Measurements from ENCODE around the gene MAD2L1. TPM values are rescaled to one million over a fixed set of nuclear protein-coding genes. Genes with fewer than 3 reads are reported as not detected.

Gene MAD2L1
- total and polyA plus RNA-seq, 2 donors (not counting 3 experiments of a cell fraction or from before 2014, with no cell fraction given): 15.6 to 41.4 TPM

DNA sequence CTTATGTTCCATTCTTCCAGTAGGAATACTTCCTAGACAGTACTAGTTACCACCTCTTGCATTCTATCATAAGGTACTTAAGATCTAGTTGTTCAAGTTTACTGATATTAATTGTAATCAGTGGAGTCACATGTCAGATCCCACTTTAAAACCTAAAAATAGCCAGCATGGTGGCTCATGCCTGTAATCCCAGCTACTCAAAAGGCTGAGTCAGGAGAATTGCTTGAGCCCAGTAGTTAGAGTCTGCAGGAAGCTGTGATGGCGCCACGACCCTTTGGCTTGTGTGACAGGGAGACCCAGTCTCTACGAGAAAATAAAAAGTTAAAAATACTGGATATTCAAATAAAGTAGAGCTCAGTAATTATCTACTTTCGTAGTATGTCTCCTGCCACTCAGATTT is 57.7 kb downstream of the MAD2L1 start:
- no peak for TF ChIP-seq GATA2 (IDR thresholded peaks at IDR 0.05; ENCODE audit: insufficient read depth, insufficient read length, low read depth, low read length)
- no peak overlapping the region for H2AFZ ChIP-seq (ENCODE audit: low read depth, low read length)
- no peak overlapping the region for H3K27ac ChIP-seq (ENCODE audit: insufficient read depth, low read depth, low read length)
- H3K4me2 ChIP-seq (ENCODE audit: insufficient read depth, low read length): no peak overlapping the region
- no peaks in the 10 kb centered on the region for H3K79me2 ChIP-seq (ENCODE audit: control insufficient read depth, insufficient read depth, low read length)
- POLR2A ChIA-PET: no interaction called here
- H3K27me3 ChIP-seq (ENCODE audit: control insufficient read depth in 2 of 2, insufficient read depth in 2 of 2, low read length in 2 of 2): no peaks in the 10 kb centered on the region
- dilution Hi-C loops (cut with MboI; ENCODE audit: extremely low pct_ligation_motif_present, low sequenced_read_pairs): no loop called here
- no peak overlapping the region for H3K9ac ChIP-seq (replicated peaks; ENCODE audit: extremely low read depth, insufficient read depth, low read length)
- FAIRE-seq (no peak), DNase-seq (ENCODE audit: low read depth, low spot score) (no peak)
- H3K9me1 ChIP-seq (replicated peaks; ENCODE audit: control insufficient read depth, extremely low read depth, insufficient read depth, low read length): no peaks in the 10 kb centered on the region
- CTCF ChIA-PET: no interaction called here
- H4K20me1 ChIP-seq (replicated peaks; ENCODE audit: control insufficient read depth, extremely low read depth, insufficient read depth, low read length): no peaks in the 10 kb centered on the region
- H3K36me3 ChIP-seq (ENCODE audit: control insufficient read depth in 2 of 2, extremely low read depth in 1 of 2, insufficient read depth in 2 of 2, low read length in 2 of 2): no peaks in the 10 kb centered on the region
- intact Hi-C loops (cut with micrococcal nuclease): no loop called here
- BruUV-seq (replicated peaks): no TSS peak
- H3K4me1 ChIP-seq (ENCODE audit: control insufficient read depth, extremely low read depth, insufficient read depth, low read length): no peaks in the 10 kb centered on the region
- H3K9me3 ChIP-seq (replicated peaks; ENCODE audit: control insufficient read depth, insufficient read depth, low read length): no peaks in the 10 kb centered on the region
- no peak overlapping the region for H3K4me3 ChIP-seq (replicated peaks in 1 of 3; ENCODE audit: insufficient read depth in 1 of 3, low read depth in 1 of 3, low read length in 3 of 3)

DNA sequence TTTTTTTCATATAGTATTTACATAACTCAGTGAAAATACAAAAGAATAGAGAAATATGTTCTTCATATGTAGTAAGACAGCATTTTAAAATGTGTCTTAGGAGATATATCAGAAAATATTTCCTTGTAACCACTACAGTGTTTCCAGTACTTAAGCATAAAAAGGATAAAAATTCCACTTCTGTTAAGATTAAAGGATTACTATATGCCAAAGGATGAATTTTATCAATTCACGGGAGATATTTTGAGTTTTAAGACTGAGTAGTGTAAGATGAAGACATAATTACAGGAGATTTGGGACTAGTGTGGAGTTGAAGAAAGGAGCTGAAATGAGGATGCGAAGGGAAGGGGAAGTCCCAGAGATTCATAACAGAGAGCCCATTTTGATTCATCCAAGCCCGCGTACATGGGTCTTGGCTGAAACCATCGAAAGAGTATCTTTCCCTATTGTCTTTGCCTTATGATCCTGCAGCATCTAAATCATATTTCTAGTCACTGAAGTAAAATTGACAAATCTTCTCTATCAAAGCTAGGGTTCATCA is 58.7 kb downstream of the MAD2L1 start:
- dilution Hi-C loops (cut with MboI; ENCODE audit: extremely low pct_ligation_motif_present, low sequenced_read_pairs): no loop called here
- CTCF ChIA-PET: no interaction called here
- no TSS peak for BruUV-seq (replicated peaks)

More for the DNA sequence above, 58.7 kb downstream of the MAD2L1 start:
- no peaks in the 10 kb centered on the region for H3K9me1 ChIP-seq (replicated peaks; ENCODE audit: control insufficient read depth, extremely low read depth, insufficient read depth, low read length)
- no peaks in the 10 kb centered on the region for H3K27me3 ChIP-seq (ENCODE audit: control insufficient read depth in 2 of 2, insufficient read depth in 2 of 2, low read length in 2 of 2)
- H2AFZ ChIP-seq (ENCODE audit: low read depth, low read length): no peak overlapping the region
- no peaks in the 10 kb centered on the region for H3K36me3 ChIP-seq (ENCODE audit: control insufficient read depth in 2 of 2, extremely low read depth in 1 of 2, insufficient read depth in 2 of 2, low read length in 2 of 2)
- POLR2A ChIA-PET: no interaction called here
- no peak overlapping the region for H3K4me2 ChIP-seq (ENCODE audit: insufficient read depth, low read length)
- H4K20me1 ChIP-seq (replicated peaks; ENCODE audit: control insufficient read depth, extremely low read depth, insufficient read depth, low read length): no peaks in the 10 kb centered on the region
- no peaks in the 10 kb centered on the region for H3K9me3 ChIP-seq (replicated peaks; ENCODE audit: control insufficient read depth, insufficient read depth, low read length)
- intact Hi-C loops (cut with micrococcal nuclease): no loop called here
- no peaks in the 10 kb centered on the region for H3K4me1 ChIP-seq (ENCODE audit: control insufficient read depth, extremely low read depth, insufficient read depth, low read length)
- TF ChIP-seq JUN (IDR thresholded peaks at IDR 0.05; ENCODE audit: borderline replicate concordance, insufficient read depth, insufficient read length, low read depth): no peak
- no peak for TF ChIP-seq EZH2 (IDR thresholded peaks at IDR 0.05; ENCODE audit: borderline replicate concordance, low read depth, low read length, severe bottlenecking)
- TF ChIP-seq, protein P1, sequence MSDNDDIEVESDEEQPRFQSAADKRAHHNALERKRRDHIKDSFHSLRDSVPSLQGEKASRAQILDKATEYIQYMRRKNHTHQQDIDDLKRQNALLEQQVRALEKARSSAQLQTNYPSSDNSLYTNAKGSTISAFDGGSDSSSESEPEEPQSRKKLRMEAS (IDR thresholded peaks at IDR 0.05; ENCODE audit: insufficient read depth, insufficient read length): no peak
- TF ChIP-seq FOS (IDR thresholded peaks at IDR 0.05; ENCODE audit: borderline replicate concordance, insufficient read depth, low read length): no peak
- TF ChIP-seq, protein P2, sequence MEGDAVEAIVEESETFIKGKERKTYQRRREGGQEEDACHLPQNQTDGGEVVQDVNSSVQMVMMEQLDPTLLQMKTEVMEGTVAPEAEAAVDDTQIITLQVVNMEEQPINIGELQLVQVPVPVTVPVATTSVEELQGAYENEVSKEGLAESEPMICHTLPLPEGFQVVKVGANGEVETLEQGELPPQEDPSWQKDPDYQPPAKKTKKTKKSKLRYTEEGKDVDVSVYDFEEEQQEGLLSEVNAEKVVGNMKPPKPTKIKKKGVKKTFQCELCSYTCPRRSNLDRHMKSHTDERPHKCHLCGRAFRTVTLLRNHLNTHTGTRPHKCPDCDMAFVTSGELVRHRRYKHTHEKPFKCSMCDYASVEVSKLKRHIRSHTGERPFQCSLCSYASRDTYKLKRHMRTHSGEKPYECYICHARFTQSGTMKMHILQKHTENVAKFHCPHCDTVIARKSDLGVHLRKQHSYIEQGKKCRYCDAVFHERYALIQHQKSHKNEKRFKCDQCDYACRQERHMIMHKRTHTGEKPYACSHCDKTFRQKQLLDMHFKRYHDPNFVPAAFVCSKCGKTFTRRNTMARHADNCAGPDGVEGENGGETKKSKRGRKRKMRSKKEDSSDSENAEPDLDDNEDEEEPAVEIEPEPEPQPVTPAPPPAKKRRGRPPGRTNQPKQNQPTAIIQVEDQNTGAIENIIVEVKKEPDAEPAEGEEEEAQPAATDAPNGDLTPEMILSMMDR (IDR thresholded peaks at IDR 0.05; ENCODE audit: extremely low read depth in 1 of 2, insufficient read depth in 1 of 2, low read depth in 1 of 2, low read length in 2 of 2): no peak
- TF ChIP-seq GATA2 (IDR thresholded peaks at IDR 0.05; ENCODE audit: insufficient read depth, insufficient read length, low read depth, low read length): no peak
- no peak for TF ChIP-seq POLR2AphosphoS5 (IDR thresholded peaks at IDR 0.05; ENCODE audit: insufficient read depth, low read depth, low read length)
- no peak for TF ChIP-seq POLR2A (IDR thresholded peaks at IDR 0.05; ENCODE audit: low read depth, low read length)
- TF ChIP-seq MYC (IDR thresholded peaks at IDR 0.05; ENCODE audit: low read depth, low read length): no peak
- H3K9ac ChIP-seq (replicated peaks; ENCODE audit: extremely low read depth, insufficient read depth, low read length): no peak overlapping the region
- H3K27ac ChIP-seq (ENCODE audit: insufficient read depth, low read depth, low read length): no peak overlapping the region
- no peak for FAIRE-seq
- H3K79me2 ChIP-seq (ENCODE audit: control insufficient read depth, insufficient read depth, low read length): no peaks in the 10 kb centered on the region
- DNase-seq (ENCODE audit: low read depth, low spot score): no peak
- H3K4me3 ChIP-seq (replicated peaks in 1 of 3; ENCODE audit: insufficient read depth in 1 of 3, low read depth in 1 of 3, low read length in 3 of 3): no peak overlapping the region
